ENCODE results near the gene MCOLN3.

GRCh38 chr1:85048296-85049064 is at the start of gene MCOLN3:
- TF ChIP-seq CTCF (conservative IDR thresholded peaks at IDR 0.05; ENCODE audit: low read depth, low read length) (no peak), EZH2 (IDR thresholded peaks at IDR 0.05; ENCODE audit: low read length, unreplicated experiment) (no peak), EZH2phosphoT487 (IDR thresholded peaks at IDR 0.05; ENCODE audit: borderline replicate concordance, low read length) (0 out of 2 replicates have a peak, but pooled peaks have one; percentile 41)

Data from PC-3 (cell line).